Measurements from ENCODE around the gene NUP214.

GRCh38 chr9:131140550-131140949 is 15.2 kb downstream of the NUP214 start:
- TF ChIP-seq EZH2 (IDR thresholded peaks at IDR 0.05) (no peak), CTCF (IDR thresholded peaks at IDR 0.05 in 2 of 3, conservative IDR thresholded peaks at IDR 0.05 in 1 of 3; ENCODE audit: borderline replicate concordance in 1 of 3, insufficient read depth in 1 of 3, low read depth in 2 of 3, low read length in 2 of 3) (no peak), POLR2AphosphoS5 (IDR thresholded peaks at IDR 0.05; ENCODE audit: low read depth, low read length) (no peak), SIN3A (IDR thresholded peaks at IDR 0.05; ENCODE audit: low read depth) (no peak), REST (IDR thresholded peaks at IDR 0.05; ENCODE audit: low read depth) (no peak)
